HG03558 (cell line): ENCODE results near the gene CASZ1.

ENCODE experiments used
- ATAC-seq: cut with Tn5 transposase; IDR thresholded peaks from one replicate; pipeline ENCODE4 v1.9.1; 2021; ENCODE audit warnings: moderate number of reproducible peaks; ENCODE audit not compliant: unreplicated experiment; ENCODE audit errors: extremely low read depth

The CASZ1 gene

DNA sequence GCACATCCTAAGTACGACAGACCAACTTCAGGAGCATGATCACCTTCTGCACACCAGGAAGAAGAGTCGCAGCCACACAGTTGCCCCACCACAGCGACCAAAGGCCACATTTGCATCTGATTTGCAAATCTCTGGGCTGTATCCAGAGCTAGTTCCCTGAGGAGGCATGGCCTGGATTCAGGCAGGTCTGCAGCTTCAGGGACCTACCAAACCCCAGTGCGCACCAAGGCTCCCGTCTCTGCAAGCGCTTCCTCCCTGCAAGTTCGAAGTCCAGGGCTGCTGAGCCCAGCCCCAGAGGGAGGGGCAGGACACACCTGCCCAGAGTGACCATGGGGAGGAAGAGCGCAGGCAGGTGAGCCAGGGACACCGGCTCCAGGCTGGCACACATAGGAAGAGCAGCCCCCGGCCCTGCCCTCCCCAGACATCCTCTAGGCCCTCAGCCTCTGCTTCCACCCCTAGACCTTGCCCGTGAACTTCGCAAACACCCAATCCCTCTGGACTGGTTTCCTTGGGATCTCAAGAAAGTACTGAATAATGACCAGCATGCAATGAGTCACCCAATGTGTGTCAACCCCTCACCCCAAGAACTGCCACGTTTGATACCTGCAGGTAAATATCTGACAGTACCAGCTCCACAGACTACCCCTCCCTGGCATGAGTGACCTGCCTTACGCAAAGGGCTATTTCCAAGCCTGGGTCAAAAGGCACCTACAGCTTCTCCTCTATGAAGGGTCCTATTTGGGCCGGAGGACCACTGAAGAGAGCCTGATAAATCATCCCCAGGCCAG, 36.8 kb downstream of the CASZ1 start:
- ATAC-seq: no peak

DNA sequence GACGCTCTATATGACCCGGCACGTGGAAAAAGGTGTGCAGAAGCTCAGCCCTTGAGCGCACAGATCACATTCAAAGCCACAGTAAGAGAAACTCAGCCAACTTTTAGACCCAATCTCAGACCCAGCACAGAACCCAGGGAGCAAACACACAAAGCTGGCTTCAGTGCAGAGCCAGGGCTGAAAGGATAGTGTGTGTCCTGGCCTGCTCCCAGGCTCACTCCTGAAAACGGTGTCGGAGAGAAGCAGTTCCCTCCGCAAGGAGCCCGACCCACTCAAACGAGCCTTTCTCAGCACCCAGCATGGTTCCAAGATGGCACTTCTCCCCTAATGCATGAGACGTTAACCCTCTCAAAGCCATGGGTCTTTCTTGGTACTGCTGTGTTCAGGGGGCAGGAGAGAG, 39.6 kb downstream of the CASZ1 start:
- ATAC-seq: no peak

DNA sequence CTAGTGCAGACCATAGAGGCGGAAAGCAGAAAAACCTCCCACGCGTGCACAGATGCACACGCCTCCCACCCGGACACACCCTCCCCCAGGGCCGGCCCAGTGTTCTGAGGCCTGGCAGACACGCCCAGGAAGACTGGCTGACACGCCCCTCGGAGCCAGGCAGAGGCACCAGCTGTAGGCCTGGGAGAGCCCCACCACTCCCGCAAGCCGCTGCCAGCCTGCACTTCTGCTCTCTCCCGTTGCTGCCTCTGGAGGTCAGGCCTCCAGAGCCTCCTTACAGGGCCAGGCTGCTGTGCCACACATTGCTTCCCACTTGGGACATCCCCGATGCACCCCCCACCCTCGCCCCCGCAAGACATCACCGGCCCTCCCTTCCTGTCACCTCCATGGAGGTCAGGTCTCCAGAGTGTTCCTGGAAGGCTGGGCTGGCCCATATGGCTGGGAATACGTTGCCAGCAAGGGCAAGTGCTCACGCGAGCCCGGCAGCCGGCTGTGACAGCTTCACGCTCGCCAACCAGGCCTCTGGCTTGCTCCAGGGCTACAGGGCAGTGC, 40.4 kb downstream of the CASZ1 start:
- ATAC-seq: no peak

DNA sequence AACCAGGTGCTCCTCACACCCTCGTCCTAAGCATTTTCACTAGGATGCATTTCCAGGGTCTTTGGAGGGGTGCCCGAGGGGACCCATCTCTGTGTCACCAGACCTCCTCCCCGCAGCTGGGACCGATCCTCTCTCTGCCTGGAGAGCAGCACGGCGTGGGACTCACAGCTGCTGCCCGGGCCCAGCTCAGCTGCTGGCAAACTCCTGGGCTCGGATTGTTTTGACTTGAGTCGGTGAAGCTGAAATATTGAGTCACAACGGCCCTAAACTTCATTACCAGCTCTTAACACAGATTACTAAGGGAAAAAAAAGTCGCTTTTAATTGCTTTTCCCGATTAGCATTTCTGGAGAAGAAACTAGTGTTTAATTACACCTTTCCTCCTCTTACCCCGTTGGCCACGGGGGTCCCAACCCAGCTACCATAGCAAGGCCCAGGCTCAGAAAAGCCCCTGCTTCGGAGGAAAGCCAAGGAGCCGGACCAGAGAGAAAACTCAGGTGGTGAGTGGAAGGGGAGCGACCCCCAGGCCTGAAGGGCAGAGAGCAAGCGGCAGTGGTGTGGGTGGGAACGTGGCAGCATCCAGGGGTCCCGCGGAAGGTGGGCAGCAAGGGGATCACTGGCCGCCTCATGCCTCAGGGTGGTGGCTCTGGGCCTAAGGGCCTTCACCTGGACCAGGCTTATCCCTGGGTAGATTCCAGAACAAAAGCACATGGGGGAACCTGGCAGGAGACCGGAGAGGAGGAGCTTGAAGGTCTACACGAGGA, 41.7 kb downstream of the CASZ1 start:
- no peak for ATAC-seq

DNA sequence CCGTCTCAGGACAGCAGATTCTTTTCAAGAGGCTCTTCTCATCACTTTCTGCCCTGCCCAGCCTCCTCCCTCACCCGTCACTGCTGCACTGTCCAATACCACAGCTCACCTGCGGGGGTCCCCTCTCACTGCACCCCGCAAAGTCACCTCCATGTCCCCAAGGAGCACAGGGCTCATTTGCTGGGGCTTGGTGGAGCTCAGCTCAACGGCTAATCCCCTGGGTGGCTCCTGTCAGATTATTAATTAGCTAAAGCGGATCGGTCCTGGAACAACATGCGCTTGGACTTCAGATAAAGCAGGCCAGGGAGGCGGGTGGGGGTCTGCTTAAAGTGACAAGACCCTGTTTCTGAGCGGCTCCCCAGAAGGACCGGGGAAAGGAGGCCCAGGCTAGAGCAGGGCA, 43.1 kb downstream of the CASZ1 start:
- ATAC-seq: no peak

DNA sequence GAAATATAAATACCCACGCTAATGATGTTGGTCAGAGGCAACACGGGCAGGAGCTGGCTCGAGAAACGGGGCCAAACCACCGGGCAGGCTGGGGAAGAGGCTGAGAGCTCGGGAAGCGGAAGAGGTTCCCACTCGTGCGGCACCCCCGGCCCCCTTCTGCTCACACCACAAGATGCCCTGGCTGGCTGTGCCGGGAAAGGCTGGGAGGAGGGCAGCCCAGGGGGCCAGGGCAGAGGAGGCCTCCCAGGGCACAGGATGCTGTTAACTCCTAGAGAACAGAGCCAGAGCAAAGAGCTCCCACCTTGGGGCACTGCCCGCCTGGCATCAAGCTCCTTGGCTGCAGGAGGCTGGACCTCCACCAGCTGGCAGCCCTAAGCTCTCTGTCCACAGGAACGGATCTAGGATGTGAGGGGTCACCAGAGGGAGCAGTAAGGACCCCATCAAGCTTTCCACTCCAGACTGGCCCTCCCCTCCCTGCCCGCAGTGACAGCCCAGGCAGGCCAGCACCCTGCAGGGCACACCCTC, 44.8 kb downstream of the CASZ1 start:
- no peak for ATAC-seq

DNA sequence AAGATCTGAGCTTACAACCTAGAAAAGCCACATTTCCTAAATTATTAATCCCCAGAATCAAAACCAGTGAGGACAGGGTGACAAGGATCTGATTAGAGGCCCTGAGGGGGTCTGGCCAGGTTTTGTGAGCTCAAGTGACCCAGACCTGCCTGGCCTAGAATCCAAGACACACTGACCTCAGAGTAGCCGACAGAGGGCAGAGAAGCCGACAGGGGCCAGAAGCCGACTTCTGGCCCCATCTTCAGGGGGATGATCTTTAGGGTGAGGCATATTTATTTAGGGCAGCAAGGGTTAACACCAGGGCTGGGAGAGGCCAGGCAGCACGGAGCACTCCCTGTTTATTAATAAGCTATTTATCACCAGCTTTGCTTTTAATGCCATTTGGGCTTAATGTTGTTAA, 45.3 kb downstream of the CASZ1 start:
- ATAC-seq: no peak

DNA sequence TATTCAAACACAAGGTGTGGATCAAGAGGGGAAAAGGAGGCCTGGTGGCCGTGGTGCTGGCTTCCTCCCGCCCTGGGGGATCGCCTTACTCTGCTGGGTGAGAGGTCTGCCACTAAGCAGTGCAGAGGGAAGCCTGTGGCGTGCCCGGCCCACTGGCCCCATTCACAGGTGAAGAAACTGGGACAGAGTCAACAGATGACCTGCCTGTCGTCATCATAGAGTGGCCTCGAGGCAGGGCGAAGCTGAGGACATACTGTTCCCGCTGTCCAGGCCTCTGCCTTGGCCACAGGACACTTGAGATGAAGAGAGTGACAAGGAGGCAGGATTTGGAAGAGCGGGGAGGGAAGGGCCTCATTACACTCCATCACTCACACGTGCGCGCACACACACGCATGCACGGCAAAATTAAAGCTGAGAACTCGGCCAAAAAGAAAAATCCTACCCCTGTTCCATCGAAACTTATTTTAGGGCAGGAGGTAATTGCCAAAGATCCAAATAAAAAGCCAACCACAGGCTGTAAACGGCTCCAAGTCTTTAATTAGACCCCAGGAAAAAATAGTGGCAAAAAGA, 50.5 kb downstream of the CASZ1 start:
- no peak for ATAC-seq

DNA sequence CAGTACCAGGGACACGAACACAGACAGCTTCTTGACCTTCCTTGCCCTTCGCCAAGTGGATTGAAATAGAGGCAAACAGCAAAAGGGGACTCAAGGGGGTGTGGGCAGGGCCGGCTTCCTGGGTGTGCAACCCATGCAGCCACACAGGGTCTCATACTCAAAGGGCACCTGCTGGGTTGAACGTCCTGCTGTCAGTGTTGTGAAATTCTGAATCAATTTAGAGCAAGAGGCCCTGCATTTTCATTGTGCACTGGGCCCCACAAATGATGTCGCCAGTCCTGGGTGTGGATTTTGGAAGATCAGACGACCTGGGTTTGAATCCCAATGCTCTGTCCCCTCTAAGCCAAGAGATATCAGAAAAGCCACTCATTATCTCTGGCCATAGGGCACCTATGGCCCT, 51.1 kb downstream of the CASZ1 start:
- ATAC-seq: no peak

DNA sequence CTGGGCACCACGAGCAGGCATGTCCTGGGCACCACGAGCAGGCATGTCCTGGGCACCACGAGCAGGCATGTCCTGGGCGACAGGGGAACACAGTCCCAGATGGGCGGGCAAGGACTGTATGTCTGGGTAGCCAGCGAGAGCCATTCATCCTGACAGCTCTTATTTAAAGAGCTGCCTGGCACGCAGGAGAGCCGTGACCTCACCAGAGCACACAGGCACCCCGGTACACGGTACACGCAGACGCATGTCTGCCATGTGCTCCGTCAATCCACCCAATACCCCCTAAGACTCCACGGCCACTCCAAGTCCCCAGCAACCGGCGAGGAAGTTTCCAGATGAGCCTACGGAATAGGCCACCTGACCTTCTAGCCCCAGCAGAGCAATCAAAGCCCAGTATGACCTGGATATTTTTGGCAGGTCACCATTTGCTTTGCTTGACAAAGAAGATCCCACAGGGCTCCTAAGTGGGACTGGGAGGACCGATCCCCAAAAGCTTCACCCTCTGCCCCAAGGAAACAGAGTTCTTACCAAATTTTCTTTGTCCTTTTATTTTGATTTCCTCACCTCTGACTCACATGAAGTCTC, 51.7 kb downstream of the CASZ1 start:
- no peak for ATAC-seq

DNA sequence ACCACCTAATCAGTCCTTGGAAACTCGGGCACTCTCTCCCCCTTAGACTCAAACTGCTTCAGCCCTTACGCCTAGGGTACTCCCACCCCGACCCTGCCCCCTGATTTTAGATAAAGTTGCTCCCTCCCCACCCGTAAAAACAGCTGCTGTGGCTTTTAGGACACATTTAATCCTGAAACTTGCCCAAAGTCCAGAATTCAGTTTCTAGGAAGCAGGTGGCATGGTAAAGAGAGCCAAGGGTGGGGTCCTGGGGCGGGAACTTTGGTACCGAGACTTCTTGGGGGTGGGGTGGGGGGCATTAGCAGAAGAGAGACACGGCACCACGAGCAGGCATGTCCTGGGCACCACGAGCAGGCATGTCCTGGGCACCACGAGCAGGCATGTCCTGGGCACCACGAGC, 52.4 kb downstream of the CASZ1 start:
- ATAC-seq: no peak

DNA sequence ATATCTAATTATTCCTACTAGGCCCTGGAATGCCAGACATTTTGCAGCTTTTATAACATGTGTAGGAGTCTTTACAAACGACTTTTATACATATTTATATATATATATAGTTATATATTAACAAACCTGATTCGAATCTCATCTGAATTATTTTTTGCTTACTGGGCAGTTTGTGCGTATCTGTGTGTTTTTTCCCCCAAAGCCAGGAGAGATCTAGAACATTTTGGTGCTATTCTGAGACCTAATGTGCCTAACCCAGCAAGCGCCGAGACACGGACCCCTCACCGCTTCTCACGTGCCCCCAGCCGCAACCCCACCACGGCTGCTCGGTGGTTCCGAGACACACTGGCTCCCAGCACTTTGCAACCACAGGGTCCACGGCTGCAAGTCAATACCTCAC, 54.8 kb downstream of the CASZ1 start:
- ATAC-seq: no peak

DNA sequence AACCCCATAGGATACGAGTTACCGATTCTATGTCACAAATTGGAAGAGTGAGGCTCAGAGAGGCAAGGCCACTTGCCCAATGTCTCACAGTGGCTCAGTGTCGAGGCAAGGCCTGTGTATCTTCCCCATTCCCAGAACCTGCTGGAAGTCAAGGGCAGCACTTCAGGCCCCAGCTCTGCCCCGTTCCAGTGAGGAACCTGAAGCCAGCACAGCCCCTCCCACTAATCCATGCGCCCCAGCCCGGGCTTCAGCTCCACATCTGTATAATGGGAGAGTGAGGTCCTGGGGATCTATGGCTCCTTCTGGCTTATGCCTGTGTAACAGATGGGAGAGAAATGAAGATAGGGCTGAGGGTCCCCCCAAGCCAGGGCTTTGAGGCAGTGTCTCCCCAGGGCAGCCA, 56.3 kb downstream of the CASZ1 start:
- ATAC-seq: no peak

DNA sequence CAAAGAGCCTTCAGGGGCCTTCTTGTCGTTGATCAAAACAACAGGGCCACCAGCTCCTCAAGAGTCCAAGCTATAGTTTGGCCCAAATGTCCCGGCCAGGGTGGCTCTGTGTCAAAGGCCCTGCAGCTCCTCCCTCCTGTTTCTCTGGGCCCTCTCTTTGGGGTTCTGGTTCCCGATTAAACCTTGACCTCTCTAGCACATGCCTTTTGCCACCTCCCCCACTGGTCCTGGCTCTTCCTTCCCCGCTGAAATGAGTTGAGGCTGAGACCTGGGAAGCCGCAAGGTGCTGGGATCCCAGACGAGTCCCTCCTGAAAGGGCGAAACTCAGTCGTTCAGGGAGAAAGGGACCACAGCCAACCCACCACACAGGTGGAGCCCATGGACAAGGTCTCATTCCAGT, 56.9 kb downstream of the CASZ1 start:
- ATAC-seq: no peak

DNA sequence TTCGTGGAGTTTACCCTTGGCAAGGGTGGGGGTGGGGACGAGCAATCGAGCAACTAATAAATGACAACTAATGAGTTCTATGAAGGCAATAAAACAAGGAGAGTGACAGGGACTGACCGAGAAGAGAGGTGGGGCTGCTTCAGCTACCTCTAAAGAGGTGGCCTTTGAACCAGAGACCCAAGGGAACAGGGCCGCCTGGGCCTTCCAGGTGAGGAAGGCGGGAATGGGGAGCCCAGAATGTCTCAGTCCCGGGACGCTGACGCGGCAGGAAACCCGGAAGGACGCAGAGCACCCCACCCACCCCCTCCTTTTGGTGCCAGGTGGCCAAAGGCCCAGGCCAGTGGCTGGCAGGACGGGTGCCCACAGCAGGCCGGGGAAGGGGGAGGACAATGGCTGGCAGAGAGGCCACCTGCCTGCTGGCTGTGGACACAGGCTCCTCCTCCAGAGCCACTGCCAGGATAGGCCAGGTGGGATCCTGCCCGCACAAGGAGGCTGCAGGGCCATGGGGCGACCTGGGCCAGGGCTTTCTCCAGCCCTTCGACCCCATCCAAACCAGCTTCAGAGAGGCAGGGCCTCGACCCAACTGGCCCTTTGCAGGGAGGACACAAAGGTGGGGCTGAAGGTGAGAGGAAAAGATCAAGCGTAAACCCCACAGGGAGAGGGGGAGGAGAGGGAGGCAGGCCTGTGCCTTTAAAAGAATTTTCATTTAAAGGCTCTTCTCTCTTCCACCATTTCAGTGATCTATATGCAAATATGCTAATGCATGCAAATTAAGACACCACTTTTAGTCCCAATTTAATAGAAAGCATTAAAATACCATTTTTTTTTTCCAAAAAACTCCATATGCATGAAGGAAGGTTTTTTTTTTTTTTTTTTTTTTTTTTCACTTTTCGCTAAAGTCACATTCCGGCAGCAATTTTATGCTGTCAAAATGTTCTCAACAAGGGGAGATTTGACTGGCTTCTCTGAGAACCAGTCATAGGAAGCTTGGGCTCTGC, 58.1 kb downstream of the CASZ1 start:
- ATAC-seq: no peak

DNA sequence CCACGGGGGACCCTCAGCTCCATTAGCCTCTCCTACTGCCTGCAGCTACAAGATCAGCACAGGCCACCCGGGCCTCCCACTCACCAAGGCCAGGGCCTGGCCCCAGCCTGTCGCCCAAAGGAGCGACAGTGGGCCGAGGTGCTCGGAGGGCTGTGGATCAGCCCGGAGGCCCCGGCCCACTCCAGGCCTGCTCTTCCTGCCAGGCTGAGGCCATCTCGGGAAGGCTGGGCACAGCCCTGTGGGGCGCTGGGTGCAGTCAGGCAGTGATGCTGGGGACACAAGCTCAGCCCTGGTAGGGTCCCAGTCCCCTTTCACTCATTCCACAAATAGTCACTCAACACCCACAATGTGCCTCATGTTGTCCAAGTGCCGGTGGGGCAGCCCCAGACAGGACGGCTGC, 58.8 kb downstream of the CASZ1 start:
- no peak for ATAC-seq

DNA sequence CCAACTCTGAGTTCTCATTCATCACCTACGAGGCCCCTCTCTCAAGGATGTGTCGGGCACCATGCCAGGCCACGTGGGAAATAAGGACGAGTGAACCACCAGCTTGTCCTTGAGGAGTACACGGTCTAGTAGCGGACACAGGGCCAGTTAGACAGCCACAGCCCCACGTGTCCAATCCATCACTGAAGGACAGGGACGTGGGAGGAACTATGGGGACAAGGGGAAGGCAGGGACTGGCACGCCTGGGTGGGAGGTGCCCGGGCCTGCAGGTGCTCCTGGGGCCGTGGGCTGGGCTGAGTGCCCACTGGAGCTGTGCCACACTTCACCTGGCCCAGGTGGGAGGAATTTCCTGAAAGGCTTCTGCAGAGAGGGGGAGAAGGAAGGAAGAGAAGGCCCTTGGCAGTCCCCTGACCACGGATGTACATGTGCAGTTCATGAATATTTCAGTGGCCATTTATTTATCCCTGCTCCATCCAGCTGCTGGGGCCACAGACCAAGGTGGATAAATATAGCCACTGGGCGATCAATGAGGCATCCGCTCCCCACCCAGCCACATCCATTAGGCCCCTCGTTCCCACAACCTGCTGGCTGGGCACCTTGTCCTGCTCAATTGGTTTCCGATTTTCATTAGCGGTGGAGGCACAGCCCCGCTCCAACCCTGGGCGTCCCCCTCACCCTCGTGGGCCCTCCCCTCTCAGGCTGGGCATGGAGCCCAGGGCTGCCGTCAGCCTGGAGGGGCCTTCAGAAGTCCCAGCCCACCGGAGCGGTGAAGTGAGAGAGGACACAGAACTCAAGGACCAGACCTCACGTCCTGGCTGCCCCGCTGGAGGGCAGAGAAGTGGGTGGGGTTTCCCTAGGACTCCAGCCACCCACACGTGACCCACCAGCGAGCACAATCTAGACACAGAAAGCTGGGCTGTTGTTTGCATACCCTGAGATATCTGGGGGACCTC, 59.5 kb downstream of the CASZ1 start:
- no peak for ATAC-seq

DNA sequence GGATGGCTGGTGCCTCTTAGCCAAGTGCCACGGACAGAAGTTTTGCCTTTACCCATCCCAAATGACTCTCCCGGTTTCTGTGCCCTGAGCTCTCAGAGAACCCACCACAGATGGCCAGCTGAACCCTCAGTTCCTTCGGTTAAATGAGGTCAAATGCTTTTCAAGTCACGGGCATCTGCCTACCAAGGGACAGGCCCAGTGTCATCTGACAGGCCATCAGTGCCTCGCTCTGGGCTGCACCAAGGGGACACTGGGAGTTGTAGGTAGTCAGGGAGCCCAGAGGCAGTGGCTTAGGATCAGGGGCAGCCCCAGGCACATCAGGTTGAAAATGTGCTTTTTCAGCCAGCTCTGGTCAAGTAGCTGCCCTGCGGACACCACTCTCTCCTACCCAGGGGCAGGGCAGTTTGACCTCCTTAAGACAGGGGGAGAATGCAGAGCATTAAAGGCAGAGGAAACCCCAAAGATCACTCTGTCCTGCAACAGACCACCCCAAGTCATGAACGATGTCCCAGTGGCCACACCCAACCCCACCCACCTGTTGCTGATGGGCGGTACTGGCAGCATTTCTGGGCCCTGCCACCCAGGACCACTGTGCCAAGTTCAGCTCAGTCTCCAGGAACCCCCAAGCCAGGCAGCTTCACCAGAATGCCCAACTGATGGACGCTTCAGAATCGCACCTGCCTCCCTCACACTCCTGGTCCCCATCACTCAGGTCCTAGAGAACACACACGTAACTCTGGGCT, 60.7 kb downstream of the CASZ1 start:
- ATAC-seq: no peak
